ENCODE data around the gene CAVIN3. TPM values are rescaled to one million over a fixed set of nuclear protein-coding genes. Genes with fewer than 3 reads are reported as not detected.

Gene CAVIN3
- total RNA-seq, 4 donors from 2014 or later, result 12.9 to 53.6 (median 34.1) TPM

- no peak for TF ChIP-seq CTCF (IDR thresholded peaks at IDR 0.05 in 4 of 5, conservative IDR thresholded peaks at IDR 0.05 in 1 of 5)
- TF ChIP-seq POLR2A (IDR thresholded peaks at IDR 0.05), result no peak
- DNase-seq (no peak), ATAC-seq (no peak)
- intact Hi-C loops (cut with DNase I; ENCODE audit: low total_unique reads), result no loop called here
- no peaks in the 10 kb centered on the region for H3K9me3 ChIP-seq
- peaks cover 4 to 14% of the 10 kb centered on the region in 2 donors for H3K4me1 ChIP-seq
- in situ Hi-C loops (cut with MboI; ENCODE audit: low sequenced_read_pairs in 4 of 4), result no loop called here
- H3K27me3 ChIP-seq, result no peaks in the 10 kb centered on the region
- no peak overlapping the region for H3K27ac ChIP-seq
- H3K4me3 ChIP-seq, result no peak overlapping the region
- H3K36me3 ChIP-seq, result no peaks in the 10 kb centered on the region
Observed at GRCh38 chr11:6332066-6332465, 11.8 kb upstream of the CAVIN3 start.

- TF ChIP-seq POLR2A (IDR thresholded peaks at IDR 0.05) (no peak), CTCF (IDR thresholded peaks at IDR 0.05 in 4 of 5, conservative IDR thresholded peaks at IDR 0.05 in 1 of 5) (no peak)
- DNase-seq (no peak), ATAC-seq (no peak)
- no peaks in the 10 kb centered on the region for H3K27me3 ChIP-seq
- H3K36me3 ChIP-seq, result no peaks in the 10 kb centered on the region
- no peaks in the 10 kb centered on the region for H3K9me3 ChIP-seq
- intact Hi-C loops (cut with DNase I; ENCODE audit: low total_unique reads) (loop anchor here (10.0 kb wide), 1 partner anchor 644 kb away; the partner anchor contains the start of genes TRIM22 and TRIM5), in situ Hi-C loops (cut with MboI; ENCODE audit: low sequenced_read_pairs in 4 of 4) (no loop called here)
- H3K4me1 ChIP-seq, result peaks cover 2 to 17% of the 10 kb centered on the region in 2 donors
- no peak overlapping the region for H3K27ac ChIP-seq
- H3K4me3 ChIP-seq, result no peak overlapping the region
Observed at GRCh38 chr11:6328321-6328720, 8.0 kb upstream of the CAVIN3 start.

- Histone ChIP-seq H3K4me3 (no peak overlapping the region), H3K27me3 (no peaks in the 10 kb centered on the region), H3K9me3 (no peaks in the 10 kb centered on the region), H3K27ac (no peak overlapping the region), H3K36me3 (no peaks in the 10 kb centered on the region), H3K4me1 (peaks cover 0 to 12% of the 10 kb centered on the region in 2 donors)
- ATAC-seq (no peak), DNase-seq (no peak)
- in situ Hi-C loops (cut with MboI; ENCODE audit: low sequenced_read_pairs in 4 of 4), result no loop called here
- intact Hi-C loops (cut with DNase I; ENCODE audit: low total_unique reads), result loop anchor here (10.0 kb wide), 1 partner anchor 643 kb away; the partner anchor contains the start of genes TRIM22 and TRIM5
- TF ChIP-seq POLR2A (IDR thresholded peaks at IDR 0.05), result no peak
- TF ChIP-seq CTCF (IDR thresholded peaks at IDR 0.05 in 4 of 5, conservative IDR thresholded peaks at IDR 0.05 in 1 of 5), result no peak
Observed at GRCh38 chr11:6327806-6328205, 7.5 kb upstream of the CAVIN3 start.

GRCh38 chr11:6326985-6327384 lies 6.7 kb upstream of the CAVIN3 start:
- no peak for DNase-seq
- Histone ChIP-seq H3K36me3 (no peaks in the 10 kb centered on the region), H3K4me3 (no peak overlapping the region), H3K9me3 (no peaks in the 10 kb centered on the region), H3K4me1 (peaks cover 0 to 7% of the 10 kb centered on the region in 2 donors), H3K27me3 (no peaks in the 10 kb centered on the region), H3K27ac (peak overlapping the region in 2 of 4 donors; percentile 36 to 39)
- peak; percentile 39 to 42 for ATAC-seq
- in situ Hi-C loops (cut with MboI; ENCODE audit: low sequenced_read_pairs in 4 of 4), result no loop called here
- intact Hi-C loops (cut with DNase I; ENCODE audit: low total_unique reads), result loop anchor here (10.0 kb wide), 1 partner anchor 642 kb away; the partner anchor contains the start of genes TRIM22 and TRIM5
- no peak for TF ChIP-seq POLR2A (IDR thresholded peaks at IDR 0.05)

- ATAC-seq (no peak), DNase-seq (no peak)
- no peak overlapping the region for H3K4me3 ChIP-seq
- TF ChIP-seq POLR2A (IDR thresholded peaks at IDR 0.05) (no peak), CTCF (IDR thresholded peaks at IDR 0.05 in 4 of 5, conservative IDR thresholded peaks at IDR 0.05 in 1 of 5) (no peak)
- intact Hi-C loops (cut with DNase I; ENCODE audit: low total_unique reads), result loop anchor here (10.0 kb wide), 1 partner anchor 642 kb away; the partner anchor contains the start of genes TRIM22 and TRIM5
- H3K27me3 ChIP-seq, result no peaks in the 10 kb centered on the region
- H3K27ac ChIP-seq, result peak overlapping the region in 3 of 4 donors; percentile 24 to 39 (median 36)
- no peaks in the 10 kb centered on the region for H3K36me3 ChIP-seq
- no peaks in the 10 kb centered on the region for H3K9me3 ChIP-seq
- in situ Hi-C loops (cut with MboI; ENCODE audit: low sequenced_read_pairs in 4 of 4), result no loop called here
- peaks cover 0 to 12% of the 10 kb centered on the region in 2 donors for H3K4me1 ChIP-seq
Observed at GRCh38 chr11:6326303-6326702, 6.0 kb upstream of the CAVIN3 start.
